GM23338 (cell line): ENCODE measurements around the gene BACE2. TPM values are rescaled to one million over a fixed set of nuclear protein-coding genes. Genes with fewer than 3 reads are reported as not detected.

ENCODE experiments used
- ATAC-seq: fragments of 200-7000 bp; cut with Tn5 transposase; 3 replicates; pipeline ENCODE4 v1.9.1; 2020
- DNase-seq: peaks from one replicate; pipeline ENCODE4 v3.0.0-alpha.2; 2015; ENCODE audit warnings: low spot score
- H2AFZ ChIP-seq: fragments of 200-600 bp; sonication (generic); 2 replicates; pipeline ENCODE4 v1.8.0; 2016; ENCODE audit warnings: antibody characterized with exemption, mild to moderate bottlenecking, moderate library complexity
- H3F3A ChIP-seq: fragments of 200-600 bp; sonication (generic); replicated peaks from 2 replicates; pipeline ENCODE4 v1.8.0; 2017; ENCODE audit warnings: antibody characterized with exemption, mixed run types, low read depth
- H3K27ac ChIP-seq: fragments of 200-600 bp; sonication (generic); 2 replicates; pipeline ENCODE4 v1.6.1; 2016; ENCODE audit warnings: low read depth
- H3K27me3 ChIP-seq: fragments of 200-600 bp; sonication (generic); 2 replicates; pipeline ENCODE4 v1.8.0; 2016; ENCODE audit warnings: mild to moderate bottlenecking, mixed run types, moderate library complexity; ENCODE audit not compliant: insufficient read depth
- H3K36me3 ChIP-seq: fragments of 200-600 bp; sonication (generic); 2 replicates; pipeline ENCODE4 v1.8.0; 2016; ENCODE audit warnings: mild to moderate bottlenecking; ENCODE audit not compliant: insufficient read depth
- H3K4me1 ChIP-seq: fragments of 200-600 bp; sonication (generic); 2 replicates; pipeline ENCODE4 v1.8.0; 2016; ENCODE audit warnings: mild to moderate bottlenecking, moderate library complexity; ENCODE audit not compliant: insufficient read depth
- H3K4me2 ChIP-seq: fragments of 200-600 bp; sonication (generic); 2 replicates; pipeline ENCODE4 v1.7.1; 2017; ENCODE audit warnings: mixed run types
- H3K4me3 ChIP-seq: fragments of 200-600 bp; sonication (generic); 2 replicates; pipeline ENCODE4 v1.6.1; 2016; ENCODE audit warnings: mixed run types
- H3K79me2 ChIP-seq: fragments of 200-600 bp; sonication (generic); replicated peaks from 2 replicates; pipeline ENCODE4 v1.8.0; 2017; ENCODE audit warnings: mild to moderate bottlenecking; ENCODE audit not compliant: insufficient read depth
- H3K9me2 ChIP-seq: fragments of 200-600 bp; sonication (generic); 2 replicates; pipeline ENCODE4 v1.8.0; 2017; ENCODE audit not compliant: insufficient read depth
- H4K20me1 ChIP-seq: fragments of 200-600 bp; sonication (generic); replicated peaks from 2 replicates; pipeline ENCODE4 v1.8.0; 2017; ENCODE audit warnings: mild to moderate bottlenecking; ENCODE audit not compliant: insufficient read depth
- H3K27ac Mint-ChIP-seq: 2 replicates; pipeline ENCODE4 v1.8.0; 2020; ENCODE audit warnings: inconsistent platforms, mild to moderate bottlenecking, moderate library complexity, mixed read lengths
- H3K27me3 Mint-ChIP-seq: 3 replicates; pipeline ENCODE4 v1.8.0; 2022; ENCODE audit warnings: low read depth, mild to moderate bottlenecking, moderate library complexity, mixed read lengths, inconsistent platforms; ENCODE audit not compliant: insufficient read depth, poor library complexity
- H3K36me3 Mint-ChIP-seq: 3 replicates; pipeline ENCODE4 v1.8.0; 2021; ENCODE audit warnings: low read depth, mild to moderate bottlenecking, inconsistent platforms, moderate library complexity, mixed read lengths
- H3K4me1 Mint-ChIP-seq: 3 replicates; pipeline ENCODE4 v1.8.0; 2020; ENCODE audit warnings: mild to moderate bottlenecking, inconsistent platforms, mixed read lengths
- H3K4me3 Mint-ChIP-seq: 3 replicates; pipeline ENCODE4 v1.8.0; 2021; ENCODE audit warnings: moderate library complexity, mild to moderate bottlenecking, inconsistent platforms, mixed read lengths
- H3K9me3 Mint-ChIP-seq: 3 replicates; pipeline ENCODE4 v1.8.0; 2020; ENCODE audit warnings: moderate library complexity, mild to moderate bottlenecking, inconsistent platforms, mixed read lengths
- CREB1 ChIP-seq: fragments of 250-450 bp; sonication (Bioruptor Pico); IDR thresholded peaks from 2 replicates; pipeline ENCODE4 v1.5.0; 2020; ENCODE audit warnings: low read depth, mild to moderate bottlenecking, moderate library complexity
- CTCF ChIP-seq, 2 experiments: fragments of 200-600 bp in 1 of 2; sonication (generic) in 1 of 2; conservative IDR thresholded peaks; 2 replicates each; pipeline versions ENCODE4 v1.5.1 to v1.6.1; 2016 to 2017; ENCODE audit warnings: antibody characterized with exemption in 2 of 2, low read depth in 2 of 2, mild to moderate bottlenecking in 2 of 2, moderate library complexity in 1 of 2
- ETS1 ChIP-seq: IDR thresholded peaks from 2 replicates; pipeline ENCODE4 v1.6.1; 2016; ENCODE audit warnings: antibody characterized with exemption
- JUNB ChIP-seq: IDR thresholded peaks from one replicate; pipeline ENCODE4 v1.6.1; 2016; ENCODE audit warnings: antibody characterized with exemption; ENCODE audit not compliant: unreplicated experiment
- POLR2AphosphoS5 ChIP-seq: IDR thresholded peaks from 2 replicates; pipeline ENCODE4 v1.6.1; 2016; ENCODE audit warnings: antibody characterized with exemption, low read depth
- REST ChIP-seq: IDR thresholded peaks from one replicate; pipeline ENCODE4 v1.6.1; 2018; ENCODE audit warnings: antibody characterized with exemption; ENCODE audit not compliant: unreplicated experiment
- ZNF462 ChIP-seq: fragments of 250-450 bp; sonication (Bioruptor Pico); IDR thresholded peaks from 2 replicates; pipeline ENCODE4 v1.5.0; 2020; ENCODE audit warnings: mild to moderate bottlenecking, moderate library complexity
- polyA plus RNA-seq: library from polyadenylated mRNA; unstranded; fragments of >200 nt; fragmentation: Nextera tagmentation; extraction: Ambion mirVana; gene quantifications from 2 replicates; pipeline ENCODE4 v1.2.1, GENCODE V29; 2016
- total RNA-seq: library from RNA; depleted of rRNA; stranded (reverse); fragments of >200 nt; shearing (Covaris generic); gene quantifications from 2 replicates; pipeline ENCODE4 v1.2.3, GENCODE V29; 2014

Gene BACE2
- total and polyA plus RNA-seq, 2 experiments from 2014 or later: 3.5 to 6.8 TPM

DNA sequence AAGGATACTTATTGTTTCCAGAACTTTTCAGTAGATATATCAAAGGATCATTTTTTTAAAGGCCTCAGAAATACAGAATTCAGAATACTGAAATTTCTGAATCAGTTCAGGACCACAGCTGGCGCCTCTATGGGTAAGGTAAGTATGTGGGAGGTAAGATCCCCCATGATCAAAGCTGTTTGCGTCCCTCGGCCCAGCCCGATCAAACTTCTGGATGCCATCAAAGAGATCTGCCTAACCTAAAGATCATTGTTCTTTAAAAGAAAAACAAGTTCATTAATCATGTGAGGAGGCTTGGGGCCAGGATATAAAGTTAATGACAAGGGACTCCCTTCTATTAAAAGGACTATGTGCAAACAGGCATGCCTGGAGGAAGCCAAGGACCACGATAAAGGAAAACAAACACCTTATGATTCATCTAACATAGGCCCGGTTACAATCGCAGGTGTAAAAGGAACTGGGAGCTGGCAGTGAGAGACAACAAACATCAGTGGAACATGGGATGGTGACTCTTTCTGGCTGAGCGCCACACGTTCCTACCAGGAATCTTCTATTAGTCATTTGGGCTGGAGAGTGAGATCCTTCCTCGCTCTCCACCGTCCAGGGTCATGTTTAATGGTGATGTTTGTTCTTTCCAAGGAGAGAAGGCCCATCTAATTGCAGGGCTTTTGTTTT lies 2.8 kb upstream of the BACE2 start (continued):
- no peak for TF ChIP-seq ZNF462

DNA sequence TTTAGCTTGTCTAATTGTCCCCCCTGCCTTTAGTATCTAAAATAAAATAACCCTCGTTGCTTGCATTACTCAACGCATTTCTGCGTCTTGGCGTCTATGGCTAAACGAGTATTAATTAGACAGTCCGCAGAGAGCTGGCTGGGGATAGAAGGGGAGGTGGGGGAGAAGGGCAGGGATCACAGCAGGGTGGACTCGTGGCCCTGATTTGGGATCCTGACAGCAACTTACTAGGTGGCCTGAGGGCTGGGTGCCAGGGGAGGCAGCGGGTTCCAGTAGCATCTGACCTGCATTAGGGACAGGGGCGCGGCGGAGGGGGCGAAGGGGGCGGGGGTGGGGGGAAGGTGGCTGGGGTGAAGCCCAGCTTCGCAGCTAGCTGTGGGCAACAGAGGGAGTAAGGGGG lies 1.1 kb upstream of the BACE2 start:
- H3F3A ChIP-seq: no peaks in the 10 kb centered on the region
- H3K36me3 ChIP-seq: no peaks in the 10 kb centered on the region
- DNase-seq (peak; percentile 17), ATAC-seq (no peak; the same call in 1 of the 3 replicates)
- no peak overlapping the region for H3K27ac ChIP-seq
- Mint-ChIP-seq H3K36me3 (peaks cover 4% of the 10 kb centered on the region; the same call in 1 of the 3 replicates), H3K4me3 (peak overlapping the region; percentile 68), H3K9me3 (peaks cover 3% of the 10 kb centered on the region; the same call in 1 of the 3 replicates), H3K27ac (no peak overlapping the region), H3K4me1 (peaks cover 17% of the 10 kb centered on the region), H3K27me3 (peaks cover 22% of the 10 kb centered on the region)
- H3K4me3 ChIP-seq: peak overlapping the region; percentile 81
- no peaks in the 10 kb centered on the region for H3K9me2 ChIP-seq
- H3K4me2 ChIP-seq: peak overlapping the region; percentile 88
- H3K4me1 ChIP-seq: peaks cover 18% of the 10 kb centered on the region; the same call in 1 of the 2 replicates
- no peaks in the 10 kb centered on the region; the same call in 1 of the 2 replicates for H4K20me1 ChIP-seq
- H3K79me2 ChIP-seq: no peaks in the 10 kb centered on the region
- no peak overlapping the region; the same call in 1 of the 2 replicates for H2AFZ ChIP-seq
- peaks cover 51% of the 10 kb centered on the region for H3K27me3 ChIP-seq
- TF ChIP-seq CREB1: no peak
- TF ChIP-seq ETS1: no peak
- TF ChIP-seq REST: no peak
- no peak for TF ChIP-seq POLR2AphosphoS5
- no peak for TF ChIP-seq JUNB
- no peak for TF ChIP-seq CTCF (conservative IDR thresholded peaks at IDR 0.05; ENCODE audit: low read depth in 2 of 2)
